T follicular helper cell (primary cell): ENCODE results near the gene PRELID2.
"Not testable (repeated sequence)": the region's sequence is repeated elsewhere in the genome, so short reads cannot be mapped to it uniquely, and the experiment has no call there.

Source experiments
- DNase-seq: peaks from one replicate; pipeline ENCODE4 v3.0.0-alpha.2; 2020; ENCODE audit warnings: low read depth
- total RNA-seq, 2 experiments: gene quantifications; one replicate each; lab custom pipeline; 2026; lab: John Stamatoyannopoulos, UW

PRELID2 gene
- total RNA-seq, result 1.3 to 3.1 reads per million in 2 experiments

DNA sequence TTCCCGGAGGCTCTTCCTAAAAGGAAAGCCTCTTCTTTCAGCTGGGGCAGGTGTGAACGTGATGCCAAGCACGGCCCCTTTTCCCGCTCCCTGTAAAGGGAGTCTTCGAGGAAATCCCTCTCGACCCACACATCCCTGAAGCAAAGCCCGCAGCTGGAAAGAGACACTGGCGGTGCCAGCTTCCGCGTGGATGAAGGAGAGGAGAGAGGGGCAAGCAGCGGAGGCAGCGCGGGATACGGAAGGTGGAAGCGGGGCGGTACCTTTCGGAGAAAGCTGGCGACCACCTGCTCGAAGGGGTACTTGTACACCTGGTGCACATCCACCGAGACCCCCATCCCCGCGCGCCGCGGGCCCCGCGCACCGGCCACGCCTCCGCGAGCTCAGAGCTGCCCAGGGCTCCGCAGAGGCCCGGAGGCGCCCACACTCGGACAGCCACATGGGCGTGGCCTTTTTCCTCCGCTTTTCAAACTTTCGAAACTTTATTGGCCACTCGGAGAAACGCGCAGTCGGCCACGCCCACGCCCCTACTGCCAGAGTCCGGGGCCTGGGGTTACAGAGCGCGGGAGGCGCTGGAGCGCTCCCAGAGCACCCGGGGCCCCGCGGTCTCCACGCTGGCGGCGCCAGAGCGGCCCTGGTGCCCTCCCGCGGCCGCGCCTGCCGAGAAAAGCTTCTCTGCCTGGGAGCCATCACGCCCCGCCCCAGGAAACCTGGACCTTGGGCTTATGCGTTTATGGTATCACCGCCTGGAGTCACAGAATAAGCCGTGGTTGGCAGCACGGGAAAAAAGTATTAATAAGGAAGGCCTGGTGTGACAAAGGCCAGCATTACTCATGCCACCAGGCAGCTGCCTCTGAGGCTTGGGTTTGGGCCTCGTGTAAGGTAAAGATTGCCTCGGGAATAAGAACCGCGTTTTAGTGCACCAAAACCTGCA, at the start of gene PRELID2:
TSS of gene PRELID2 (minus strand) at position 426 of the 931 bp plus-strand sequence. CDS start at position 335, 91 bp downstream.
- DNase-seq, result peak; percentile 9

DNA sequence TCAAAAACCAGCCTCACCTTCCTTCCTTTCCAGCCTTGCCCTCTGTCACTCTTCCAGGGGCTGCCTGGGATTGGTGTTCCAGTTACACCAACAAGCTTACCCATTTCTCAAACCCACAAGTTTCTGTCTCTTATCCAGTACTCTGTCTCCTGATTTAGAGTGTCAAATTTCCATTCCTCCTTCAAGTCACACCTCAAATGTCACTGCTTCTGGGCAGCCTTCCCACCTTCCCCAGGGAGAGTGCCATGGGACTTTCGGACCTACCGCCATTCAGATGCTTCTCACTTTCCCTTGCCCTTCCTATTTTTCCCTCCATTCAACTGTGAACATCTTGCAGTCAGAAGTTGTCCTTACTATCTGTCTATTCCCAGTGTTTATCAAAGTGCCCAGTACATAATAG, 39.6 kb upstream of the PRELID2 start:
- no peak for DNase-seq

GRCh38 chr5:145872914-145873313, 37.8 kb upstream of the PRELID2 start, which contains the start of gene GRXCR2:
Gene GRXCR2, minus strand, starts transcription at chr5:145873014. Its CDS starts 46 bp downstream, at chr5:145872968.
- no peak for DNase-seq

DNA sequence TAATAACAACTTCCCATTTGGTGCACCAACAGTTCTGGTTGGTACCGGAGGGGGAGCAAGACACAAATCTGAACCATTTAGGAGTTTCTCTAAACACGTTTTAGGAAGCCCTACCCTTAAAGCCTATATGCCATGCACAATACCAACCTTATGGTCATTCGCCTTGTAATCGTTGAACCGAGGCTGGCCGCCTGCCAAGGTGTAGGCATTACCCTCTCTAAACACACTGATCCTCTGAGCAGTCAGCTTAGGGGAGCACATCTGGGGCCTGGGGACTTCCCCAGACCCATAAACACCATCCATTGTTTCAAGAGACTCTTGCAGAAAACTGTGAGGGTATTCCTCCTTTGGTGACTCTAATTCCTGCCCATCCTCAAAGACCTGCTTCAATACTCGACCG, 37.3 kb upstream of the PRELID2 start:
- no peak for DNase-seq

GRCh38 chr5:145869753-145870152, 34.6 kb upstream of the PRELID2 start:
- no peak for DNase-seq

DNA sequence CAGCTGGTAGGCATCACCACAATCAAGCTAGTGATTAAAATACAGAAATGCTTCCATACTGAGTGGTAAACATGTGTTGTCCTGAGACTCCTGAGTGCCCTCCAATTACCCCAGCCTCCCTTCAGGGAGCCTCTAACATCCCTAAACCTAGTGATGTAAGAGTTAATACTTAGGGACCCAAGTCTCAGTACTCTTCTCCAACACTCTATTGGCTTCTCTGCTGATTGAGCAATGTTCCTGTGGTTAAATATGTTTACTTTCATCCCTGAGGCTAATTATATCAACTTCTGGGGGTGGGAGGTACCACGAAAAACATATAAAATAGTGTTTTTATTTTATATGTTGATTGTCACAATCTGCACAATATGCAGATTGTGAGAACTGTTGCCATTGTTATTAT, 32.7 kb upstream of the PRELID2 start:
- DNase-seq, result no peak

- not testable (repeated sequence) for DNase-seq
These were observed 29.3 kb upstream of the PRELID2 start for GRCh38 chr5:145864432-145864831.

GRCh38 chr5:145863003-145863402, 27.9 kb upstream of the PRELID2 start:
- no peak for DNase-seq

GRCh38 chr5:145859897-145860296, 24.8 kb upstream of the PRELID2 start:
- no peak for DNase-seq

DNA sequence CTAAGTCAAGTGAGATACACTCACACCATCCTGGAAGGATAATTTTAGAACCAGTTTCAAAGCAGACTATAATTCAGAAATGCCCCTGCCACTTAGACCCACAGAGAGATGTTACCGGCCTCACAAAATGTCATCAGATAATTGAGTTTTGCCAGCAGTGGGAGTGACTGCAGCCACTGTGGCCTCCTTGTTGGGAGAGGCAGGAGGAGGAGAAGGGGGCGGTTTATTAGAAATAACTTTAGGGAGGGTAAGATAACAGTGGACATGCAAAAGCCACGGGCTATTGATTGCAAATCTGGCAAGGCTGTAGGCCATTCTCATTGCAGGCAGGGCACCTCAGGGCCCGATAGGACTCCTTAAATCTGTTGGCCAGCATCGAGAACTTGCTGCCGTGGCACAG, 24.3 kb upstream of the PRELID2 start:
- no peak for DNase-seq

DNA sequence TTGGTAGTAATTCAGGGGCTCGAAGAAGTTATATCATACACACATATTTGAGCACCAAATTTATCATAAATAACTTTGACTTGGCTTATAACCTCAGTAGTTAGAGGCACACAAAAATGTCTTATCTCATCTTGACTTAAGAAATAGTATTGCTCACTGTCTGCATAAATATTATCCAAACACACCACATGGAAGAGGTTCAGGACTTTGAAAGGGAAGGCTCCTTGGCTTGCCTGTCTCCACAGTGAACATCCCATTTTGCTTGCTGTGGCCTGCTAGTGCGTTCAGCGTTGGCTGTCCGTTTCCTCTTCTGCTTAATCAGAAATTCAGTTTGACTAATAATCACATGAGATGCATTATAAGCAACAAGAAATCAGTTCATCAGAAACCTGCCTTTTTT, 23.8 kb upstream of the PRELID2 start:
- no peak for DNase-seq

- no peak for DNase-seq
These were observed 21.2 kb upstream of the PRELID2 start for GRCh38 chr5:145856285-145856818.

GRCh38 chr5:145855763-145856267, 20.7 kb upstream of the PRELID2 start:
- no peak for DNase-seq

- DNase-seq, result no peak
These were observed 19.6 kb upstream of the PRELID2 start for GRCh38 chr5:145854651-145855258.

- DNase-seq, result no peak
These were observed 18.7 kb upstream of the PRELID2 start for GRCh38 chr5:145853781-145854376.

DNA sequence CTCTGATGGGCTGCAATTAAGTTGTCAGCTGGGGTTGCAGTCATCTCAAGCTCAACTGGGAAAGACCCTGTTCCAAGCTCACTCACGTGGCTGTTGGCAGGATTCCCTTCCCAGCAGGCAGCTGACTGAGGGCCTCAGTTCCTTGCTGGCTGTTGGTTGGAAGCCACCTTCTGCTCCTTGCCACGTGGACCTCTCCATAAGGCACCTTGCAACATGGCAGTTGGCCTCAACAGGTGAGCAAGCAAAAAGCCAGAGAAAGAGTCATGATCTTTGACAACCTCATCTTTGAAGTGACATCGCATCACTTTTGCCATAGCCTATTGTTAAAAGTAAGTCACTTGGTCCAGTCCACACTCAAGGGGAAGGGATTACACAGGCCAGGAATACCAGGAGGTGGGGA, 17.8 kb upstream of the PRELID2 start:
- no peak for DNase-seq

GRCh38 chr5:145848854-145849253, 13.7 kb upstream of the PRELID2 start:
- DNase-seq, result no peak

- DNase-seq, result no peak
These were observed 12.7 kb upstream of the PRELID2 start for GRCh38 chr5:145847499-145848497.

GRCh38 chr5:145846081-145846480, 10.9 kb upstream of the PRELID2 start:
- no peak for DNase-seq

DNA sequence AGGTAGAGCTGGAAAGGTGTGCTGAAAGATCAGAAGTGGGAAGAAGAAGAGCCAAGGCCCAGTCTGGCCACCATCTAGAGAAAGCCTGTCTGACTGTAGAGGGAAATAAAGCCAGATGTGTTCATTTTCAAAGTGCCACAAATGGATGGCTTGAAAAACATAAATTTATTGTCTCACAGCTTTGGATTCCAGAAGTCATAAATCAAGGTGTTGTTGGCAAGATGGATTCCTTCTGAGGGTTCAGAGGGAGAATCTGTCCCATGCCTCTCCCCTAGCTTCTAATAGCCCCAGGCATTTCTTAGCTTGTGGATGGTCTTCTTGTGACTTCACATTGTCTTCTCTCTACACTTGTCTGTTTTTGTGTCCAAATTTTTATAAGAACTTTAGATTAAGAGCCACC, 6.2 kb upstream of the PRELID2 start:
- no peak for DNase-seq
